Stimulated activated CD8-positive, alpha-beta memory T cell treated with anti-CD3 and anti-CD28 coated beads, Interleukin-7, amount 100 ng/mL, for 1 hour (primary cell): ENCODE data around the gene ALDH5A1.

Experiments
- DNase-seq, 2 donors: peaks; one replicate each; pipeline ENCODE4 v3.0.0-alpha.2; 2020; ENCODE audit warnings: low read depth in 2 of 2

ALDH5A1 gene

GRCh38 chr6:24569811-24570210 lies 75.0 kb downstream of the ALDH5A1 start:
- DNase-seq = no peak

GRCh38 chr6:24571361-24571760 lies 76.6 kb downstream of the ALDH5A1 start:
- no peak for DNase-seq

- no peak for DNase-seq
These were observed 80.0 kb downstream of the ALDH5A1 start for GRCh38 chr6:24574809-24575208.

- no peak for DNase-seq
These were observed 81.7 kb downstream of the ALDH5A1 start for GRCh38 chr6:24576447-24576846.

- DNase-seq = peak; percentile 55 to 76
These were observed 86.4 kb downstream of the ALDH5A1 start for GRCh38 chr6:24581084-24581669.

- peak; percentile 34 to 64 for DNase-seq
These were observed 89.0 kb downstream of the ALDH5A1 start for GRCh38 chr6:24583463-24584381.

- DNase-seq = no peak
These were observed 89.6 kb downstream of the ALDH5A1 start for GRCh38 chr6:24584382-24584720.
